HG02973 (cell line): Measurements from ENCODE around the gene SMAD3.

Source experiments
- ATAC-seq: cut with Tn5 transposase; IDR thresholded peaks from one replicate; pipeline ENCODE4 v1.9.1; 2021; ENCODE audit warnings: moderate library complexity; ENCODE audit not compliant: unreplicated experiment

The SMAD3 gene

GRCh38 chr15:67156834-67157233 is 91.4 kb downstream of the SMAD3 start:
- ATAC-seq: no peak

- no peak for ATAC-seq
These were observed 92.3 kb downstream of the SMAD3 start for GRCh38 chr15:67157521-67158252.

GRCh38 chr15:67158367-67158766 is 93.0 kb downstream of the SMAD3 start:
- no peak for ATAC-seq

GRCh38 chr15:67161412-67161811 is 96.0 kb downstream of the SMAD3 start:
- no peak for ATAC-seq

DNA sequence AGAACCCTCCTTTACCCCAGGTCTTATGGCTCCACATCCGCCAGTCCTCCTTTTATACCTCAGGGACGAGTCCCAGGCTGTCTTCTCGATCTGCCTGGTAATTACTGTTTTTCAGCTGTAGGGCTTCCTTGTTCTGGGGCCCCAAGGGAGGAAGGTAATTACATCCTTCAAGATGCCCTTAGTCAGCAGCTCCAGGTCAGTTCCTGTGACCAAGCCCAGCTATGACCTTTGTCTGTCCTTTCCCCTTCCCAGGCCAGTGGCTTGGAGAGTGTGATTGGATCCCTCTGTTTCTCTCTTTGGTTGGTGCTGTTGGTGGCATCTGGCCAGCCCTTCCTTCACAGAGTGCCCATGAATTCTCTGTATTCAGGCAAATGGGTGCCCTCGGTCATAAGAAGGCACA is 96.5 kb downstream of the SMAD3 start:
- ATAC-seq: no peak

GRCh38 chr15:67163180-67163579 is 97.8 kb downstream of the SMAD3 start:
- ATAC-seq: no peak

DNA sequence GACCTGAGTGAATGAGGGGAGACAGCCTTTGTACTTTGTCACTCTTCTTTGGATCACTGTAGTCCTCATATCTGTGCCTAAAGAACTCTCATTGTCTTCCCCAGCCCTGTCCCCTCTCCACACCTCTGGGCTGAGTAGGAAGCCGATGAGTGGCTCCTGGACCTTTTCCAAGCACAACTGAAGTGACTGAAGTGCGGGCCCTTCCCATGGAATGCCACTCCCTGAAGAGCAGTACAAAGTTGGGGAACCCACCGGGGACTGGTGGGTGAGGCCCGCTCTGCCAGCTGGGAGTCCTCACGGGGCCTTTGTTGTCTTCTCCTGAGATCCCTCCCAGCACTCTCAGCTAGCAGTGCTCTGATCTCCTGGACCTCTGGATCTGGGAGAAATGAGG is 99.0 kb downstream of the SMAD3 start:
- ATAC-seq: no peak

- ATAC-seq: no peak
These were observed 99.4 kb downstream of the SMAD3 start for GRCh38 chr15:67164811-67165253.

DNA sequence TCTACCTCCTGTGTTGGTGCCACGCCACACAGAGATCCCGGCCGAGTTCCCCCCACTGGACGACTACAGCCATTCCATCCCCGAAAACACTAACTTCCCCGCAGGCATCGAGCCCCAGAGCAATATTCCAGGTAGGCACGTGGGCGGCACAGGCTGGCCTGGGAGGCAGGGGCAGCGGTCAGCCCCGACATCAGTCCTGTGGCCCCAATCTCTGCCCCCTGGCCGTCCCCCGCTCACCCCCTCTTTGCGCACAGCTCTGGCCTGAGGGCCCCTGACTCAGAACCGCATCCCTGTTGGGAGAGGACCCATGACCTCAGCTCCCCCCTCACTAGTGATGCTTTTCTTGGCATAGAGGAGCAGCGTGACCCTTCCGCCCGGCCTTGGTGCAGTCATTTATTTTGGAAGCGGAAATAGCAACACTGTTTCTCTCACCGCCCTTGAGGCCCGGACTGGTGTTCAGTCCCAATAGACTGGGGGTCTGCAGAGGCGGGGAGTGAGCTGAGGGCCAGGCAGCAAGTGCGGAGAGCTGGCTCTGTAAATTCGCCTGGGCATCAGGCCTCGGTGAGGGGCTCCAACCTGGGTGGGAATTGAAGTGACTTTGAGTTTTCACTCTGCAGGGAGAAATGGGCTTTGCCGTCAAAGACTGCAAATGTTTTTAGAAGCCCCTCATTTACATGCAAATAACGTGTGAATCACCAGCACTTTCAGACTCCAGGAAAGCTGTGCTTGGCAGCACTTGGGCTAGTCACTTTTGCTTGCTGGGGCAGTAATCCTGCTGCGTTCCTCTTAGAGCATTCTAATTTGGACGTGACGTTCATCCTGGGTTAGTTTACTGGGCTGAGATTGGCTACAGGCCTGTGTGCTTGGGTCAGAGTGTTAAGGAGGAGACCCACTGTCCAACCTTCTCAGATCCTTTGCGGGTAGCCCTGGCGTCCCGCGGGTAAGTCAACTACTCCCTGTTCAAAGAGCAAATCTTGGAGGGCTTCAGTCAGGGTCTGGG is 100.2 kb downstream of the SMAD3 start:
- ATAC-seq: no peak

DNA sequence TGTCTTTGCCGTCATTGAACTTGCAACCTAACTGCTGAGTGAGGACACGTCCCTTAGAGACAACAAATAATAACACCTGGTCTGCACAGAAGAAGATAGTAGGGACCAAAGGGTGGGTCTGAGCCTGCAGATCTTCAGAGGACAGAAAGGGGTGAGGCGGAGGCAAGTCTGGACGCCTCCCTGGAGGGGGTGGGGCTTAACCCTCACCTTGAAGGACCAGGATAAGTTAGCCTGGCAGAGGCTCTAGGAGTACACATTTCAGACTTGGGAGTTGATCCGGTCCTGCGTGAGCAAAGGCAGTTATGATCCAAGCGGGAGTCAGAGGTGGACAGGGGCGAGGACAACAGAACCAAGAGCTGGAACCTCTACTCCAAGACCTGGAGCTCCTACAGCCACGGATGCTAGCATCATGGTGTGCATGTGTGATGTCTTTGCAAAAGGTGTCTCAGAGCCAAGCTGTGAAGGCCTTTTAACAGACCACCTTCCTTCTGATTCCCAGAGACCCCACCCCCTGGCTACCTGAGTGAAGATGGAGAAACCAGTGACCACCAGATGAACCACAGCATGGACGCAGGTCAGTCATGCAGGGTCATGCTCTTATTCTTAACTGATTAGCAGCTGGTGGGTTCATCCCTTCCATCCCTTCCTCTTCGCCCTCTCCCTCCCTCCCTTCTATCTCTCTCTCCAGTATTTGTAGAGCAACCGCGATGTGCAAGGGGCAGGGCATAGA is 101.0 kb downstream of the SMAD3 start:
- ATAC-seq: no peak

GRCh38 chr15:67167091-67167490 is 101.7 kb downstream of the SMAD3 start:
- ATAC-seq: no peak

- no peak for ATAC-seq
These were observed 103.3 kb downstream of the SMAD3 start for GRCh38 chr15:67168694-67169093.

- ATAC-seq: no peak
These were observed 104.9 kb downstream of the SMAD3 start for GRCh38 chr15:67170143-67170925.

GRCh38 chr15:67171471-67171870 is 106.1 kb downstream of the SMAD3 start:
- ATAC-seq: no peak

GRCh38 chr15:67172172-67172571 is 106.8 kb downstream of the SMAD3 start:
- no peak for ATAC-seq

GRCh38 chr15:67173005-67173404 is 107.6 kb downstream of the SMAD3 start:
- ATAC-seq: no peak

DNA sequence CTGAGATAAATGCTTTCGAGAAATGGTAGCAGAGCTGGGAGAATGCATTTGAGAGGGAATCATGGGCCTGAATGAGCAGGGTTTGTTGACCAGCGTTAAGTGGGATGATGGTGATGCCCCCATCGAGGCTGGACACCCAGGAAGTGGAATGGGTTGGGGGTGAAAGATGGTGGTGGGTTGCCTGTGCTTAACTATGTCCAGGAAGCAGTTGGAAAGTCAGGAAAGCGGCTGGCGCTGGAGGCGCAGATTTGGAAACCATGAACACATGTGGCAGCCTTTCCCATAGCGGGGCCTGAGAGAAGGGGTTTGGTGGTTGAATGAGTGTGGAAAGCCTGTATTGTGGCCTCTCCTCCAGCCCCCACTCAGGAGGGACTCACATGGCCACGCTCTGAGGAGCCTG is 108.4 kb downstream of the SMAD3 start:
- no peak for ATAC-seq

- ATAC-seq: no peak
These were observed 109.0 kb downstream of the SMAD3 start for GRCh38 chr15:67174446-67174845.

GRCh38 chr15:67174864-67175573 is 109.6 kb downstream of the SMAD3 start:
- no peak for ATAC-seq

- ATAC-seq: no peak
These were observed 110.3 kb downstream of the SMAD3 start for GRCh38 chr15:67175643-67176071.
